ENCODE results near the gene RAD51B. TPM values are rescaled to one million over a fixed set of nuclear protein-coding genes. Genes with fewer than 3 reads are reported as not detected.

RAD51B gene
- total RNA-seq, 2 donors from 2014 or later: 22.8 to 33.8 TPM

DNA sequence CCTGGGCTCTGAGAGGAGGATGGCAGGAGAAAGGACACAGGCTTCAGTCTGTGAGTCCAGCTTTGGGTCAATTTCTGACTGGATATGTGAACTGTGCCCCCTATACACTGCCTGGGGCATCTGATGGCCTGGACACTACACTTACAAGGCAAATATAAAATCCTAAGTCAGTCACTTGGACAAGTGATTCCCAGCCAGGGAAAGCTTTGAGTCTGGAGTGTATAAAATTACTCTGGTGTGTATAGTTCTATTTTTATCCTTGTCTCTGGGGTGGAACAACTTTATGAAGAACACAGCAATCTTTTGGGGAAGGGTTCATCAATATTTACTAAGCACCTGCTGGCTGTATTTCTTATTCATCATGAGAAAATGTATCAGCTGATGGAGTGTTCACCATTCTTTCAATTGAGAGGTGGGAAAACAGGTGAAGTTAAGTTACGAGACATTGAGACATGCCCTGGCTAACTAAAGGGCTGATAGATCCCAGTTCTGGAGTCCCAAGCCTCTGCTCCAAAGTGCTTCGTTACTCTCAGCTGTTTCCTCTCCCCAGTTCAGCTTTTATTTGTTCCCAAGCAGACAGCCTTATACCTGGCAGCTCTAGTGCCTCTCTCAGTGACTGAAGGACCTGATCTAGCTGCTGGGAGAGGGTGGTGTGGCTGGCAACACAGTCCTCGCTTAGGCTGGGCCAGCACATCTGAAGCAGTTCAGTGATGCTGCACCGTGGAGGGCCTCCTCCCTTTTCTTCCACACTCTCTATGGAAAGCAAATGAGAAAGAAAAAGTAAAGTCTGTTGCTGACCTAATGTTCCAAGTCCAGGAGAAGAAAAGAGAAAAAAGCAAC is 34.1 kb upstream of the RAD51B start:
- Histone ChIP-seq H3K4me1 (ENCODE audit: control insufficient read depth, insufficient read depth, low read length) (no peaks in the 10 kb centered on the region), H3K27ac (ENCODE audit: low read depth, low read length) (no peak overlapping the region), H3K4me3 (ENCODE audit: low read length) (no peak overlapping the region), H3K36me3 (ENCODE audit: control insufficient read depth, insufficient read depth, low read length) (peaks cover 96% of the 10 kb centered on the region), H3K9me3 (ENCODE audit: control insufficient read depth, low read length) (no peaks in the 10 kb centered on the region), H3K27me3 (ENCODE audit: control insufficient read depth, insufficient read depth, low read length, poor library complexity, severe bottlenecking) (no peaks in the 10 kb centered on the region), H3K9ac (ENCODE audit: extremely low read depth, low read length, poor library complexity, severe bottlenecking) (no peak overlapping the region)
- Mint-ChIP-seq H3K27ac (no peak overlapping the region), H3K9me3 (no peaks in the 10 kb centered on the region), H3K4me1 (no peaks in the 10 kb centered on the region), H3K4me3 (no peak overlapping the region), H3K27me3 (ENCODE audit: insufficient read depth) (no peaks in the 10 kb centered on the region), H3K36me3 (ENCODE audit: low read depth) (peaks cover 85% of the 10 kb centered on the region)
- DNase-seq: no peak
- TF ChIP-seq, protein P1, sequence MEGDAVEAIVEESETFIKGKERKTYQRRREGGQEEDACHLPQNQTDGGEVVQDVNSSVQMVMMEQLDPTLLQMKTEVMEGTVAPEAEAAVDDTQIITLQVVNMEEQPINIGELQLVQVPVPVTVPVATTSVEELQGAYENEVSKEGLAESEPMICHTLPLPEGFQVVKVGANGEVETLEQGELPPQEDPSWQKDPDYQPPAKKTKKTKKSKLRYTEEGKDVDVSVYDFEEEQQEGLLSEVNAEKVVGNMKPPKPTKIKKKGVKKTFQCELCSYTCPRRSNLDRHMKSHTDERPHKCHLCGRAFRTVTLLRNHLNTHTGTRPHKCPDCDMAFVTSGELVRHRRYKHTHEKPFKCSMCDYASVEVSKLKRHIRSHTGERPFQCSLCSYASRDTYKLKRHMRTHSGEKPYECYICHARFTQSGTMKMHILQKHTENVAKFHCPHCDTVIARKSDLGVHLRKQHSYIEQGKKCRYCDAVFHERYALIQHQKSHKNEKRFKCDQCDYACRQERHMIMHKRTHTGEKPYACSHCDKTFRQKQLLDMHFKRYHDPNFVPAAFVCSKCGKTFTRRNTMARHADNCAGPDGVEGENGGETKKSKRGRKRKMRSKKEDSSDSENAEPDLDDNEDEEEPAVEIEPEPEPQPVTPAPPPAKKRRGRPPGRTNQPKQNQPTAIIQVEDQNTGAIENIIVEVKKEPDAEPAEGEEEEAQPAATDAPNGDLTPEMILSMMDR (conservative IDR thresholded peaks at IDR 0.05): no peak
- 76 to 95% methylated on average over 2 to 4 of the region's 4 CpGs for WGBS, 2 experiments (ENCODE audit: insufficient coverage in 1 of 2, insufficient read length in 1 of 2)

DNA sequence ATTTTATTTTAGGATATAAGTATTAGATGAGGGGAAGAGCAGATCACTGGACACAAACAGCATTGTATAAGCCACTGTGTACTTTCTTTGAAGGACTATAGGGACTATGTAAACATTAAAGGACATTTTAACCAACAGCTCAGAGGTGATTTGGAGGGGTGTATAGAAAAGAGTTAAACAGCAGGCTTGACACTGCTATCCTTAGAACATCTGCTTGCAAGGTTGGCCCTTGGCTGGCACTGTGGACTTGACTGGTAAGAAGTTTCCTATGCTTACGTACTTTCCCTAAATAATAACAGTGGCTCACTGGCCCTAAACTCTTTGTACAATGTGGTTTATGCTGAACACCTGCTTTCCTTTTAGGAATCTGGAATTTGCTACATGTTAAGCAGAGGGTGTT is 31.9 kb upstream of the RAD51B start:
- no peaks in the 10 kb centered on the region for H3K9me3 ChIP-seq (ENCODE audit: control insufficient read depth, low read length)
- TF ChIP-seq, protein P1 (conservative IDR thresholded peaks at IDR 0.05): no peak
- 79 to 80% methylated on average over 1 of the region's 1 CpG for WGBS, 2 experiments (ENCODE audit: insufficient coverage in 1 of 2, insufficient read length in 1 of 2)
- H3K9ac ChIP-seq (ENCODE audit: extremely low read depth, low read length, poor library complexity, severe bottlenecking): no peak overlapping the region
- no peak overlapping the region for H3K4me3 ChIP-seq (ENCODE audit: low read length)
- Mint-ChIP-seq H3K4me1 (no peaks in the 10 kb centered on the region), H3K9me3 (no peaks in the 10 kb centered on the region), H3K36me3 (ENCODE audit: low read depth) (peaks cover 72% of the 10 kb centered on the region), H3K27ac (no peak overlapping the region), H3K27me3 (ENCODE audit: insufficient read depth) (no peaks in the 10 kb centered on the region), H3K4me3 (no peak overlapping the region)
- H3K27me3 ChIP-seq (ENCODE audit: control insufficient read depth, insufficient read depth, low read length, poor library complexity, severe bottlenecking): no peaks in the 10 kb centered on the region
- H3K4me1 ChIP-seq (ENCODE audit: control insufficient read depth, insufficient read depth, low read length): no peaks in the 10 kb centered on the region
- DNase-seq: no peak
- H3K27ac ChIP-seq (ENCODE audit: low read depth, low read length): no peak overlapping the region
- H3K36me3 ChIP-seq (ENCODE audit: control insufficient read depth, insufficient read depth, low read length): peaks cover 95% of the 10 kb centered on the region

DNA sequence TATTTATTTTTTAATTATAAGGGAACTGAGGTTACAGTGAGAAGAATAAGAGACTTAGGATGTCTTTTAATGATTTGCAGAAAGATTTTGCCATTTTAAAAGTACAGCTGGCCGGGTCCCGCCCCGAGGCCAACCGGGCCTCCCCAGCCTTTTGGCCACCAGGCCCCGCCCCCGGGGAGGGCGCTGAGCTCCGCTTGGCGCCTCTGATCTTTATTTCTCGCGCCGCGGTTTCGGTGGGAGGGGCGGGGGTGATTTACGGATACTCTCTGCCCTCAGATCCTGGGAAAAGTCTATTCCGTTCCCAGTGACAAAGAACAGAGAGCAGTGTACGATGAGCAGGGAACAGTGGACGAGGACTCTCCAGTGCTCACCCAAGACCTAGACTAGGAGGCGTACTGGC is 20.8 kb upstream of the RAD51B start:
- Histone ChIP-seq H3K9ac (ENCODE audit: extremely low read depth, low read length, poor library complexity, severe bottlenecking) (no peak overlapping the region), H3K9me3 (ENCODE audit: control insufficient read depth, low read length) (no peaks in the 10 kb centered on the region), H3K4me1 (ENCODE audit: control insufficient read depth, insufficient read depth, low read length) (no peaks in the 10 kb centered on the region), H3K4me3 (ENCODE audit: low read length) (no peak overlapping the region), H3K27me3 (ENCODE audit: control insufficient read depth, insufficient read depth, low read length, poor library complexity, severe bottlenecking) (no peaks in the 10 kb centered on the region), H3K36me3 (ENCODE audit: control insufficient read depth, insufficient read depth, low read length) (peaks cover 91% of the 10 kb centered on the region), H3K27ac (ENCODE audit: low read depth, low read length) (no peak overlapping the region)
- WGBS, 2 experiments (ENCODE audit: insufficient coverage in 1 of 2, insufficient read length in 1 of 2): 93 to 95% methylated on average over 19 to 20 of the region's 20 CpGs
- Mint-ChIP-seq H3K4me1 (no peaks in the 10 kb centered on the region), H3K36me3 (ENCODE audit: low read depth) (peaks cover 57% of the 10 kb centered on the region), H3K4me3 (no peak overlapping the region), H3K27ac (no peak overlapping the region), H3K9me3 (no peaks in the 10 kb centered on the region), H3K27me3 (ENCODE audit: insufficient read depth) (no peaks in the 10 kb centered on the region)
- DNase-seq: no peak
- TF ChIP-seq, protein P1 (conservative IDR thresholded peaks at IDR 0.05): no peak

All from endodermal cell (in vitro differentiated cells).